ENCODE measurements around the gene RAC3. TPM values are rescaled to one million over a fixed set of nuclear protein-coding genes. Genes with fewer than 3 reads are reported as not detected.
A peak's percentile ranks its signal among the peaks of the same experiment; 100 is the strongest.

RAC3 gene
- total RNA-seq, 1 experiment from 2014 or later = 120 TPM

GRCh38 chr17:82065638-82066303, 34.3 kb downstream of the RAC3 start, which contains the start of gene DUS1L (continued):
- TF ChIP-seq SP1 (IDR thresholded peaks at IDR 0.05; ENCODE audit: low read depth) = no peak; the same call in 1 of the 2 replicates
- peak; percentile 99 for TF ChIP-seq ZFX (IDR thresholded peaks at IDR 0.05)
- peak; percentile 80; the same call in 1 of the 2 replicates for TF ChIP-seq SIN3A (IDR thresholded peaks at IDR 0.05; ENCODE audit: low read depth)

GRCh38 chr17:82070611-82071010, 39.1 kb downstream of the RAC3 start:
- intact Hi-C loops (cut with micrococcal nuclease) = no loop called here
- Histone ChIP-seq H3K79me2 (ENCODE audit: insufficient read depth, low read length) (no peaks in the 10 kb centered on the region), H3K36me3 (ENCODE audit: control insufficient read depth in 1 of 2, insufficient read depth in 2 of 2, low read length in 2 of 2) (no peaks in the 10 kb centered on the region), H3K4me1 (ENCODE audit: control insufficient read depth in 1 of 2, insufficient read depth in 2 of 2, low read length in 2 of 2) (peaks cover 3 to 6% of the 10 kb centered on the region in 2 experiments; a peak in 3 of 4 replicates), H4K20me1 (ENCODE audit: insufficient read depth) (no peaks in the 10 kb centered on the region), H3K4me3 (replicated peaks in 1 of 2; ENCODE audit: low read depth in 1 of 2, low read length in 2 of 2) (no peak overlapping the region), H3K27me3 (ENCODE audit: insufficient read depth, low read length) (no peaks in the 10 kb centered on the region), H3K9me3 (ENCODE audit: control insufficient read depth in 1 of 2, insufficient read depth in 1 of 2, low read depth in 1 of 2, low read length in 2 of 2) (no peaks in the 10 kb centered on the region), H3K9ac (ENCODE audit: low read length) (no peak overlapping the region), H3K9me2 (ENCODE audit: insufficient read depth) (no peaks in the 10 kb centered on the region), H2AFZ (ENCODE audit: low read depth, low read length, poor library complexity, severe bottlenecking) (no peak overlapping the region), H3K4me2 (ENCODE audit: low read length) (no peak overlapping the region), H3K27ac (ENCODE audit: low read depth, low read length) (no peak overlapping the region)
- no TSS peak for BruUV-seq (replicated peaks)
- POLR2A ChIA-PET = interaction anchor here (0.7 kb wide), 1 partner anchor 33 kb away, joined by 3 read pairs; the partner anchor contains the start of gene DCXR
- RAD21 ChIA-PET (ENCODE audit: low non-redundant PET in 1 of 2, low total read pairs in 2 of 2, uncharacterized antibody in 2 of 2, unreplicated experiment in 2 of 2) = no interaction called here
- DNase-seq (ENCODE audit: low read depth, low spot score) = no peak
- ATAC-seq = no peak
- CTCF ChIA-PET = interaction anchor here (0.8 kb wide), 1 partner anchor 40 kb away, joined by 3 read pairs; no protein-coding TSS in a partner anchor
- TF ChIP-seq EZH2 (IDR thresholded peaks at IDR 0.05) (no peak), CEBPB (IDR thresholded peaks at IDR 0.05; ENCODE audit: low read depth) (no peak), CBX3 (IDR thresholded peaks at IDR 0.05; ENCODE audit: low read depth) (no peak), SRF (IDR thresholded peaks at IDR 0.05; ENCODE audit: low read depth) (no peak), ZFX (IDR thresholded peaks at IDR 0.05) (no peak), POLR2A (IDR thresholded peaks at IDR 0.05; ENCODE audit: borderline replicate concordance, extremely low read depth, insufficient read depth, insufficient read length) (no peak), SP1 (IDR thresholded peaks at IDR 0.05; ENCODE audit: low read depth) (no peak), EGR1 (IDR thresholded peaks at IDR 0.05; ENCODE audit: low read depth) (no peak), YY1 (IDR thresholded peaks at IDR 0.05; ENCODE audit: extremely low read depth, insufficient replicate concordance, low read depth, low read length) (no peak), RAD21 (IDR thresholded peaks at IDR 0.05; ENCODE audit: low read depth) (no peak), MAX (IDR thresholded peaks at IDR 0.05) (no peak), ELF1 (IDR thresholded peaks at IDR 0.05; ENCODE audit: borderline replicate concordance, low read depth) (no peak), TCF7L2 (IDR thresholded peaks at IDR 0.05; ENCODE audit: borderline replicate concordance, extremely low read depth, insufficient read depth, insufficient read length) (no peak), FOSL1 (IDR thresholded peaks at IDR 0.05; ENCODE audit: low read depth) (no peak), ATF3 (IDR thresholded peaks at IDR 0.05) (no peak)
- TF ChIP-seq, protein P1, sequence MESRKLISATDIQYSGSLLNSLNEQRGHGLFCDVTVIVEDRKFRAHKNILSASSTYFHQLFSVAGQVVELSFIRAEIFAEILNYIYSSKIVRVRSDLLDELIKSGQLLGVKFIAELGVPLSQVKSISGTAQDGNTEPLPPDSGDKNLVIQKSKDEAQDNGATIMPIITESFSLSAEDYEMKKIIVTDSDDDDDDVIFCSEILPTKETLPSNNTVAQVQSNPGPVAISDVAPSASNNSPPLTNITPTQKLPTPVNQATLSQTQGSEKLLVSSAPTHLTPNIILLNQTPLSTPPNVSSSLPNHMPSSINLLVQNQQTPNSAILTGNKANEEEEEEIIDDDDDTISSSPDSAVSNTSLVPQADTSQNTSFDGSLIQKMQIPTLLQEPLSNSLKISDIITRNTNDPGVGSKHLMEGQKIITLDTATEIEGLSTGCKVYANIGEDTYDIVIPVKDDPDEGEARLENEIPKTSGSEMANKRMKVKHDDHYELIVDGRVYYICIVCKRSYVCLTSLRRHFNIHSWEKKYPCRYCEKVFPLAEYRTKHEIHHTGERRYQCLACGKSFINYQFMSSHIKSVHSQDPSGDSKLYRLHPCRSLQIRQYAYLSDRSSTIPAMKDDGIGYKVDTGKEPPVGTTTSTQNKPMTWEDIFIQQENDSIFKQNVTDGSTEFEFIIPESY (IDR thresholded peaks at IDR 0.05; ENCODE audit: extremely low read depth, insufficient replicate concordance, low read length) = no peak
- TF ChIP-seq, protein P2, sequence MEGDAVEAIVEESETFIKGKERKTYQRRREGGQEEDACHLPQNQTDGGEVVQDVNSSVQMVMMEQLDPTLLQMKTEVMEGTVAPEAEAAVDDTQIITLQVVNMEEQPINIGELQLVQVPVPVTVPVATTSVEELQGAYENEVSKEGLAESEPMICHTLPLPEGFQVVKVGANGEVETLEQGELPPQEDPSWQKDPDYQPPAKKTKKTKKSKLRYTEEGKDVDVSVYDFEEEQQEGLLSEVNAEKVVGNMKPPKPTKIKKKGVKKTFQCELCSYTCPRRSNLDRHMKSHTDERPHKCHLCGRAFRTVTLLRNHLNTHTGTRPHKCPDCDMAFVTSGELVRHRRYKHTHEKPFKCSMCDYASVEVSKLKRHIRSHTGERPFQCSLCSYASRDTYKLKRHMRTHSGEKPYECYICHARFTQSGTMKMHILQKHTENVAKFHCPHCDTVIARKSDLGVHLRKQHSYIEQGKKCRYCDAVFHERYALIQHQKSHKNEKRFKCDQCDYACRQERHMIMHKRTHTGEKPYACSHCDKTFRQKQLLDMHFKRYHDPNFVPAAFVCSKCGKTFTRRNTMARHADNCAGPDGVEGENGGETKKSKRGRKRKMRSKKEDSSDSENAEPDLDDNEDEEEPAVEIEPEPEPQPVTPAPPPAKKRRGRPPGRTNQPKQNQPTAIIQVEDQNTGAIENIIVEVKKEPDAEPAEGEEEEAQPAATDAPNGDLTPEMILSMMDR (IDR thresholded peaks at IDR 0.05 in 2 of 3, conservative IDR thresholded peaks at IDR 0.05 in 1 of 3; ENCODE audit: borderline replicate concordance in 1 of 3, insufficient read depth in 1 of 3, low read depth in 2 of 3, low read length in 2 of 3) = no peak
